HG03521 (cell line): Measurements from ENCODE around the gene MBD6.
"Not testable (repeated sequence)": the region's sequence is repeated elsewhere in the genome, so short reads cannot be mapped to it uniquely, and the experiment has no call there.

ENCODE experiments used
- ATAC-seq: cut with Tn5 transposase; IDR thresholded peaks from one replicate; pipeline ENCODE4 v1.9.1; 2021; ENCODE audit warnings: mild to moderate bottlenecking, moderate library complexity; ENCODE audit not compliant: unreplicated experiment

Gene MBD6

GRCh38 chr12:57546438-57547287 lies 24.0 kb downstream of the MBD6 start, which contains the start of gene DCTN2:
Gene DCTN2, minus strand, starts transcription at chr12:57547192. Its CDS starts 129 bp downstream, at chr12:57547063.
- ATAC-seq, result peak; percentile 98

- no peak for ATAC-seq
Measured at GRCh38 chr12:57547288-57548012, 24.8 kb downstream of the MBD6 start.

- no peak for ATAC-seq
Measured at GRCh38 chr12:57548013-57548315, 25.3 kb downstream of the MBD6 start.

GRCh38 chr12:57548488-57548887 lies 25.9 kb downstream of the MBD6 start:
- ATAC-seq, result no peak

- no peak for ATAC-seq
Measured at GRCh38 chr12:57549203-57549908, 26.7 kb downstream of the MBD6 start.

GRCh38 chr12:57549909-57550640 lies 27.5 kb downstream of the MBD6 start, which contains the start of gene KIF5A:
Gene KIF5A, plus strand, starts transcription at chr12:57550044. Its CDS starts 228 bp downstream, at chr12:57550272.
- ATAC-seq, result no peak

- ATAC-seq, result no peak
Measured at GRCh38 chr12:57550641-57551549, 28.3 kb downstream of the MBD6 start.

GRCh38 chr12:57551637-57552305 lies 29.1 kb downstream of the MBD6 start:
- no peak for ATAC-seq

- no peak for ATAC-seq
Measured at GRCh38 chr12:57552306-57552651, 29.7 kb downstream of the MBD6 start.

- no peak for ATAC-seq
Measured at GRCh38 chr12:57552835-57553313, 30.2 kb downstream of the MBD6 start.

GRCh38 chr12:57553343-57554202 lies 30.9 kb downstream of the MBD6 start:
- no peak for ATAC-seq

- ATAC-seq, result no peak
Measured at GRCh38 chr12:57554453-57554852, 31.8 kb downstream of the MBD6 start.

GRCh38 chr12:57554897-57555296 lies 32.3 kb downstream of the MBD6 start:
- no peak for ATAC-seq

- ATAC-seq, result no peak
Measured at GRCh38 chr12:57558864-57559263, 36.2 kb downstream of the MBD6 start.

GRCh38 chr12:57560516-57560915 lies 37.9 kb downstream of the MBD6 start:
- ATAC-seq, result no peak

GRCh38 chr12:57561117-57561516 lies 38.5 kb downstream of the MBD6 start:
- ATAC-seq, result not testable (repeated sequence)

GRCh38 chr12:57563358-57563757 lies 40.7 kb downstream of the MBD6 start:
- no peak for ATAC-seq

- no peak for ATAC-seq
Measured at GRCh38 chr12:57564178-57564740, 41.6 kb downstream of the MBD6 start.
